AG10803 (cell line): ENCODE data around the gene PEX11A.

Source experiments
- DNase-seq: peaks from one replicate; pipeline ENCODE4 v3.0.0; 2010; ENCODE audit warnings: low read depth
- H3K4me3 ChIP-seq: 2 replicates; pipeline ENCODE4 v1.5.1; 2011; ENCODE audit warnings: mild to moderate bottlenecking, low read length, control low read depth
- TF ChIP-seq, protein P1 (sequence below): conservative IDR thresholded peaks from 2 replicates; pipeline ENCODE4 v1.5.1; 2011; ENCODE audit warnings: mild to moderate bottlenecking, low read length, control low read depth, inconsistent platforms

Gene PEX11A

DNA sequence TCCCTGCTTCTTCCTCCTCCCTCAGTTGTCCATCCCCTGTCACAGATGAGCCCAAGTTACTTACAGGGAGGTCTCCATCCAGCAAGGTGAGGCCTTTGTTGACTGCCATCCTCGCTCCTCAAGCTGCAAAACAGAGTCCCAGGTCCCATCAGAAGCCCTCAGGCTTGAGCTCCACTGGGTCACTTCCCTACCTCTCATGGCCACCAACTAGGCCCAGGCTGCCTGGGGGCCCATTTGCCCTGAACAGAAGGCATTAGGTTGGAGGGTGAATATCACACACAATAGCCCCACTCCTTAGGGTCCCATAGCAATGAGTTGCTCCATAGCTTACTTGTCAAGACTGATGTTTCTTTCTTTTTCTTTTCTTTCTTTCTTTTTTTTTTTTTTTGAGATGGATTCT is 13.2 kb downstream of the PEX11A start:
- no peak for DNase-seq
- H3K4me3 ChIP-seq, result no peak overlapping the region
- TF ChIP-seq, protein P1, sequence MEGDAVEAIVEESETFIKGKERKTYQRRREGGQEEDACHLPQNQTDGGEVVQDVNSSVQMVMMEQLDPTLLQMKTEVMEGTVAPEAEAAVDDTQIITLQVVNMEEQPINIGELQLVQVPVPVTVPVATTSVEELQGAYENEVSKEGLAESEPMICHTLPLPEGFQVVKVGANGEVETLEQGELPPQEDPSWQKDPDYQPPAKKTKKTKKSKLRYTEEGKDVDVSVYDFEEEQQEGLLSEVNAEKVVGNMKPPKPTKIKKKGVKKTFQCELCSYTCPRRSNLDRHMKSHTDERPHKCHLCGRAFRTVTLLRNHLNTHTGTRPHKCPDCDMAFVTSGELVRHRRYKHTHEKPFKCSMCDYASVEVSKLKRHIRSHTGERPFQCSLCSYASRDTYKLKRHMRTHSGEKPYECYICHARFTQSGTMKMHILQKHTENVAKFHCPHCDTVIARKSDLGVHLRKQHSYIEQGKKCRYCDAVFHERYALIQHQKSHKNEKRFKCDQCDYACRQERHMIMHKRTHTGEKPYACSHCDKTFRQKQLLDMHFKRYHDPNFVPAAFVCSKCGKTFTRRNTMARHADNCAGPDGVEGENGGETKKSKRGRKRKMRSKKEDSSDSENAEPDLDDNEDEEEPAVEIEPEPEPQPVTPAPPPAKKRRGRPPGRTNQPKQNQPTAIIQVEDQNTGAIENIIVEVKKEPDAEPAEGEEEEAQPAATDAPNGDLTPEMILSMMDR, result no peak

DNA sequence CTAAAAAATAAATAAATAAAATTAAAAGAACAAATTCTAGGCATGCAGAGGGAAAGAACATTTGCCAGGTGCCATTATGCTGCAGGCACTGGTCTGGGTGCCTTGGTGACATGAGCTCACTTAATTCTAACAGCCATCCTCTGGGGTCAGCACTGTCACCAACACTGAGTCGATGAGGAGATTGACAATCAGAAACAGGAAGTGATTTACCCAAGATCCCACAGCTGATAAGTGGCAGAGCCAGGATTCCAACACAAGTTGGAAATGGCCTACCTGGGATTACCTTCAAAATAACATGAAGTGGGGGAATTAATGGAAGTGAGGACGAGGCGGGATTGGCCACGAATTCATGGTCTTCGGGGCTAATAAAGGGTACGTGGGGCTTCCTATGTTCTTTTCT is 14.9 kb downstream of the PEX11A start:
- H3K4me3 ChIP-seq, result no peak overlapping the region
- no peak for DNase-seq
- TF ChIP-seq, protein P1, result no peak

GRCh38 chr15:89674526-89674925 is 16.0 kb downstream of the PEX11A start:
- no peak overlapping the region for H3K4me3 ChIP-seq
- DNase-seq, result no peak
- TF ChIP-seq, protein P1, result no peak

DNA sequence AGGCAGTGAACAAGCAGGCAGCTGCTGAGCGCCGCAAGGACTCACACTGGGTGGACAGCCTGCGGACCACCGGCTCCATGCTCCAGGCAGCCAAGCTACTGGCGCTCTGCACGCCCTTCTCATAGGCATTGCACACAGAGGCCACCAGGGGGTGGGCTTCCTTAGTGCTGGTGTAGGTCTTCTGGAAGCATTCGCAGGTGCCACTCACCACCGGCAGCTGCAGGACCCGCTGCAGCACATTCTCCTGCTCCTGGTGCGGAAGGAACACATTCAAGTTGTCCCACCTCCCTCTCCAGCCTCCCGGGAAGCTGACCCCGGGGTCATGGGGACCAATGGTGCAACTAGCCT is 17.4 kb downstream of the PEX11A start:
- TF ChIP-seq, protein P1, result peak; percentile 37
- no peak for DNase-seq

GRCh38 chr15:89672221-89673164 is 18.1 kb downstream of the PEX11A start:
- TF ChIP-seq, protein P1, result no peak
- H3K4me3 ChIP-seq, result no peak overlapping the region
- peak; percentile 68 for DNase-seq

More for the DNA sequence above, 17.4 kb downstream of the PEX11A start:
- H3K4me3 ChIP-seq, result no peak overlapping the region

DNA sequence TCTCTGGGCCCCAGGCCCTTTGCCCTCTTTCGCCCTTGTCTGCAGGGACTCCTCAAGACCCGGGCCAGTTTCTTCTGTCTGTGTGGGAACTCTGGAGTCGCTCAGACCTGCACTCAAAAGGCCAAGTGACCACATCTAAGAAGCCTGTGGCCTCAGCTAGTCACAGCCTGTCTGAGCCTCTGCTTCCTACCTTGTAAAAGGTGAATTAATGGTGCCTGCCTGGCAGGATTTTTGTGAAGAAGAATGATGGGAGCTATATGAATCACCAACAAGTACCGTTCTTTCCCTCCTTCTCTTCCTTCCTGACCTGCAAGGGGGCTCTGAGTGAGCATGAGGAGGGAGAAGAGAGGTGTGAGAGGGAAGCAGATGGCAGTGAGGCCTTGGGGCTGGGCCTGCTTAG is 18.9 kb downstream of the PEX11A start:
- DNase-seq, result no peak
- no peak overlapping the region for H3K4me3 ChIP-seq
- TF ChIP-seq, protein P1, result no peak

GRCh38 chr15:89670971-89671560 is 19.5 kb downstream of the PEX11A start:
- TF ChIP-seq, protein P1, result no peak
- no peak for DNase-seq
- no peak overlapping the region for H3K4me3 ChIP-seq
